Measurements from ENCODE around the gene CPE.
"Not testable (repeated sequence)": the region's sequence is repeated elsewhere in the genome, so short reads cannot be mapped to it uniquely, and the experiment has no call there.

CPE gene

DNA sequence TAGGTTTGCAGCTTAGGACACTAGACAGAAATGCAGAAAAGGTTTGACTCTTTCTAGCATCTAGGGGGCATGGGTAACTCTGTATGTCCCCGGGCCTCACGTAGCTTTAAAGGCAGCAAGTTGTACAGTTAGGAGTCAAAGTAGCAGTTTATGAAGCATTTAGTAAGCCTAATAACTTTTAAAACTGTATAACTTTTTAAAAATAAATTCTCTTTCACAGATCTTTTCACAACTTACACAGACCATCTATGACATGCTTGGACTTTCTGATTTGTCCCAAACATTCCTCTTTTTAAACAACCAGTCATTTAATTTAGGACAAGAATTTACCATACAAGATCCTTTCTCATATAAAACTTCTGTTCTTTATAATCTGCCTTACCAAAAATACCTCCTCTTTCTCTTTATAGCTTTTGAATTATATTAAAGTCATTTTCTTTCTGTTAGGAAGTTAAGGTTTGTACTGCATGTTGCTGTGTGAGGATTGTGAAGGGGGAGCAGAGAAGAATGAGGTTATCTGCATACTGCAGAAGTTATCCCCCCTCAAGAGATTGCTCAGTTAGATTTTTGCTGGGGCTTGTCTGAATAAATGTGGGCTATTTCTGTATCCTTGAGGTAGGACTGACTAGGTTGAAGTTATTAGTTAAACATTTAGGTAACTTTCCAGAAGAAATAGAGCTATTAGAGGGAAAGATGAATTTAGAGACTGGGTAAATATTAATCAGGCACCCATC, 94.3 kb downstream of the CPE start:
- DNase-seq = no peak

DNA sequence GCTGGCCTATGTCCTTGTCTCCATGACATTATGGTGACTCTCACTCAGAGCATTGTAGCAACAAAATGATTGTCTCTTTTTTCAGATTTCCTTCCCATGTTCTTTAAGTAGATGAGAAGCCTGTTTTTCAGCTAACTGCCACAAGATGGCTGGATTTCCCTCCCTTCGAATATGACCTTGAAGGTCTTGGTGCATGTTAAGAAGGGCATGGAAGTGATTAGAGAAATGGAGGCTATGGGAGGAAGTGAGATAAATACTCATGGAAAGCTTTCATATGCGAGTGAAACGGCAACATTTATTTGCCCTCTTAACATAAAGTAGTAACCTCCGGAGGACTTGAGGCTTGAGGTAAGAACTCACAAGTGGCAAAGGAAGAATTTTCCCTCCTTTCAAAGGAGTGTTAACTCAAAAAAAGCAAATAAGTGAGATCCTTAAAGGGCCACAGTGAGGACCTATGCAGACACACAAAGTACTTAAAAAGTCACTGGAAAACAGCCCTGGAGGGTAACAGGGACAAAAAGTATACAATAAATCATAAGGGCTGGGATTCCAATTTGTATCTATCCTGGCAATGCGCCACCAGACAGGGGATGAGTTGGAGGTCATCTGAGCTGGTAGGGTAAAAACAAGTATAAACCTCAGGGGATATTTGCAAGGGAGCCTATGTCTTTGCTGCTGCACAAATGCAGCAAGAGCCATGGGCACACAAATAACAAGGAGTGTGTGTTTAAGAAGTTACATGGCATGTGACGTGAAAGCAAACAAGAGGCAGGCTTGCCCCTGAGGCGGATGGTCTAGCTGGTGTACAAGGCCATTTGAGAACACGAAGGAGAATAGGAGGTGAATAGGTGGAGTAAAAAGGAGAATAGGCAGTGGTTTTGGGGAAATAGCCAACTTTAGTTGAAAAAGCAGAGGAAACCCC, 96.2 kb downstream of the CPE start:
- no peak for DNase-seq

DNA sequence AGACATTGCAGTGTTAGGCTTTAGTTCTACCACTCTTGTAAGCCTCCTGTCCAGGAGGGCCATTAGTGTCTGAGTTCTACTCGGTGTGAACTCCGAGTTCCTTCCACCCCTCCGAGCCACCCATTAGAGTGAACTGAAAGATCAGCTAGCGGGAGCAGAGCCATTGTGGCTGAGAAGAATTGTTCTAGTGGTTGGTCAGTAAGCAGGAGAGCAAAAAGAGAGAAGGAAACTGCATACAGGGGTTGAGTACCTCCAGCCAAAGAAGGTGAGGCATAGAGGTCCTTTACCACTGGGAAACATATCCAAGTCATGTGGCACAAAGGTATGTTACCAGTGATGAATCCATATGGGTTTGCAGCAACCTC, 96.9 kb downstream of the CPE start:
- DNase-seq = no peak

DNA sequence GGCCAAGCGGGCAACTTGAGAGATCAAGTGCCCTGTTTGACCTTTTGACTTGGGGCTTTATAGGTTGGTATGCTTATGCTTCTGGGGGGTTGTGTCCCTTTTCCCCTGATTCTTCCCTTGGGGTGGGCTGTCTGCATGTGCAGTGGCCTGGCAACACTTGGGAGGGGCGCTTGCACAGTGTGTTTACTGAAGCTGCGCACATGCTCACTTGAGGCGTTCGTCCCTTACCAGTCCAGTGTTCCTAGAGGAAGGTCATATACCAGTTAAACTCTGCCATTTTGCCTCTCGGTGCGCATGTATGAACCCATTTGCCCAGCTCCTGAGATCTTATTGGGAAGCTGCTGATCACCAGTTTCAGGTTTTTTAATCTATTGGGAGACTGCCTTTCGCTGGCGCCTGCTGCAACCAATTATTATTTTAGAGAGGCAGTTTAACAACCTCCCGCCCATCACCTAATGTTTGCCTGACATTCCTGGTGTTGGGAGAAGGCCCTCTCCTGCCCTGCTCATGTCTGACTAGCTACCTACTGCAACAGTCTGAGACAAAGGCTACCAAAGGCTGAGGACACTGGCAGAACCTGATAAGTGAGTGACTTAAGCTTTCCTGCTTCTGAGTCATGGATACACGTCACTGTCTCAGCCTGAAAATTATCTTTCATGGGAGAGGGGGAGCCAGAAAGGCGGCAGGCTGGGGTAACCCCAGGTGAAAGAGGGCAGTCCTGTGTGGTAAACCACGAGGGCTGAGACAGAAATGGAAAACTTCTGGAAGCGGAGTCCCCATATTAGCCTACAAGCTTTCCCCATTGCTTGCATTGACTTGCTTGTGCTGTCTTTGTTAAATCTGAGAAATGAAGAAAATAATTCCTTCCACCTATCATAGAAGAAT, 97.6 kb downstream of the CPE start:
- no peak for DNase-seq

DNA sequence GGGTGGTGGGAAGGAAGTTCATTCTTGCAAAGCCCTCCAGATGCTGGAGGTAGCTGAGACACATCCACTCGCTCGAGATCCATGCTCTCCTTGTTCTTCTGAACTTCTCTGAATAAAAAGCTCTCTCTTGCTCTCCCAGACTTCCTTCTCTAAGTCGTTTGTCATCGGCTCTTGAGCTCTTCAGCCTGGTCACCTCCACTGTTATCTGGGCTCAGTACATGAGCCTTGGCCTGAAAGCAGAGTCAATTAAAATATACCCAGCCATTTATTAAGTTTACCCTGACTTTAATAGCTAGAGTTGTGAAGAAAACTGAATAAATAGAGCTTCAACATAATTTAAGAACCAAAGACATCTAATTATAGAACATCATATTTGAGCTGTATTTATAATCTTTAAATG, 99.0 kb downstream of the CPE start:
- no peak for DNase-seq

DNA sequence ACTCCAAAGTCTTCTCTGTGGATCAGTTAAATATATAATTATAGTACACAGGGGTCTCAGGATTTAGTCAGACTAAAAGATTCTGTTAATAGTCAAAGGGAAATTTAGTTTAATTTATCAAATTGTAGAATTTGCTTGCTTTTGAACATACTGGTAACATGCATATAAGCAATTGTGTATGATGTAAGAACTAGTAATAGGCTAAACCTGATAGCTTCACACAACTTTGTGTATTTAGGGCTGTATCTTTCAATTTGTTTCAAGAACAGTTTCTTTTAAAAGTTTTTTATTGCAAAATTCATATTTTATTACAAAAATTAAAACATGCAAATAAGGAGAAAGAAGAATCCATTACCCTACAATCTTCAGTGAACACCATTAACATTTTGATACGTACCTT, 99.5 kb downstream of the CPE start:
- DNase-seq = no peak

DNA sequence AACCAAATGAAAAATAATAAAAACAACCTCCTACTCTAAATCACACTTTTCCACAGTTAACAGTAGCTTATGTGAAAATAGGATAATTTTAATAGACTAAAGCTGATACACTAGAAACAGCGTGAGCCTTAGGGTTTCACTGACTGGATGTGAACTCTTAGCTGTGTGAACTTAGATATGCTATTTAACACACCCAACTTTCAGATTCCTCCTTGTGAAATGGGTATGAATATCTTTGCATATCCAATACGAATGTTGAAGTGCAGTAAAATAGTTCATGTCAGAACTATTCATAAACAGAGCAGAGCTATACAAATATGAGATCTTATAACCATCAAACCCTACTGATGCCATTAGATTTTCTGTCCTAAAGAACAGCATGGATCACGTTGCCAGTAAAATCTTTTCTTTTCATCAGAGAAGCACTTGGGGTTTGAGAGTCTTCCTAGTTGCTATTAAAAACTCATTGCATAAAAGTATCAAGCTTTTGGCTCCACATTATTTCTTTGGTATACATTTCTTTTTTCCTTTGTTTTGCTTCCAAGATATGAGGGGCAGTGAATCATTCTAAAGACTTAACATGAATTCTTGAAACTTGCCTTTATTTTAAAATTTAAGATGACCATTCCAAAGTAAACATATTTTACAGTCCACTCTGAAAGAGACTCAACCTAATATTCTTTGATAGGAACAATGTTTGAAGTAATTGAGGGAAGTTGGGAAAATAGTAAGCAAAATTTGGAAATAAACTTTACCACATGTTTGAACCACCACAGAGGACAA, 102.4 kb downstream of the CPE start:
- DNase-seq = no peak

DNA sequence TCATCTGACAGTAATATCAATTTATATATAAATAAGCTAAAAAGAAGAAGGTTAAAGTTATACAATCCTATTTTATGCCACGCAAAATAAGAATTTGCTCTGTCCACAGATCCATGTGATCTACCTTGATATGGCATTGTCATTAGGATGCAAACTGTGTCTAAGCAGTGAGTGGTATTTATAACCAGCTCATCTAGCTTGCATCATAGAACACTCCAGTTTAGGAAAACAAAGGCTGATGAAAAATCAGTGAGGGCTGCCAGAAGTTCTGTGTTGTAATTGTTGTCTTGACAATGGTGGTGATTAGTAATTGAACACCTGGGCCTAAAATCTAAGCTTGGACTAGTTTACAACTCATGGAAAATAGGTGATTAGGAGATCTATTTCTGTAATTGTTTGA, 111.0 kb downstream of the CPE start:
- no peak for DNase-seq

DNA sequence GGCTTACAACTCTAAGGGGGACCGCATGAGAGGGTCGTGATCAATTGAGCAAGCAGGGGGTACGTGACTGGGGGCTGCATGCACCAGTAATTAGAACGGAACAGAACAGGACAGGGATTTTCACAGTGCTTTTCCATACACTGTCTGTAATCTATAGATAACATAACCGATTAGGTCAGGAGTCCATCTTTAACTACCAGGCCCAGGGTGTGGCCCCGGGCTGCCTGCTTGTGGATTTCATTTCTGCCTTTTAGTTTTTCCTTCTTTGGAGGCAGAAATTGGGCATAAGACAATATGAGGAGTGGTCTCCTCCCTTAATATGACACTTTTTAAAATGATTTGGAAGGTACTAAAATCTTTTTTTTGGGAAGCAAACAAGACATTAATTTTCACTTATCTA, 113.8 kb downstream of the CPE start:
- DNase-seq = not testable (repeated sequence)

DNA sequence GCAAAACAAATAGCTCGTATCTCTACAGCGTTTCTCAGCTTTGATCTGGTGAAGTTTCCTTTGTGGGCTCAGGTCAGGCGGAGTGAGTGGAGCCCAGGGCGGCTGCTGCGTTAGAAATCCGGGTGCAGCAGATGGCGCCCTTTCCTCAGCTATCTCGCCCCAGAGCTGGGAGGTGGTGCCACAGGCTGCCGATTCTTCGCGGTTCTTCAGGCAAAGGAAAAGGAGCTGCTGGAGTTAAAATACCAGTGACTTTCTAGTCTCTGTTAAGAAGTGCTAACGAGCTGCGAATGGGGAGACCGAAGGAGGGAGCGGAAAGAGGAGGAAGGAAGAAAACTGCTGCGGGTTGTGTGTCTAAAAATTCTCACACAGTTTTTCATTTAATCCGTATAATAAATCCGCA, 114.6 kb downstream of the CPE start:
- peak; percentile 70 for DNase-seq

DNA sequence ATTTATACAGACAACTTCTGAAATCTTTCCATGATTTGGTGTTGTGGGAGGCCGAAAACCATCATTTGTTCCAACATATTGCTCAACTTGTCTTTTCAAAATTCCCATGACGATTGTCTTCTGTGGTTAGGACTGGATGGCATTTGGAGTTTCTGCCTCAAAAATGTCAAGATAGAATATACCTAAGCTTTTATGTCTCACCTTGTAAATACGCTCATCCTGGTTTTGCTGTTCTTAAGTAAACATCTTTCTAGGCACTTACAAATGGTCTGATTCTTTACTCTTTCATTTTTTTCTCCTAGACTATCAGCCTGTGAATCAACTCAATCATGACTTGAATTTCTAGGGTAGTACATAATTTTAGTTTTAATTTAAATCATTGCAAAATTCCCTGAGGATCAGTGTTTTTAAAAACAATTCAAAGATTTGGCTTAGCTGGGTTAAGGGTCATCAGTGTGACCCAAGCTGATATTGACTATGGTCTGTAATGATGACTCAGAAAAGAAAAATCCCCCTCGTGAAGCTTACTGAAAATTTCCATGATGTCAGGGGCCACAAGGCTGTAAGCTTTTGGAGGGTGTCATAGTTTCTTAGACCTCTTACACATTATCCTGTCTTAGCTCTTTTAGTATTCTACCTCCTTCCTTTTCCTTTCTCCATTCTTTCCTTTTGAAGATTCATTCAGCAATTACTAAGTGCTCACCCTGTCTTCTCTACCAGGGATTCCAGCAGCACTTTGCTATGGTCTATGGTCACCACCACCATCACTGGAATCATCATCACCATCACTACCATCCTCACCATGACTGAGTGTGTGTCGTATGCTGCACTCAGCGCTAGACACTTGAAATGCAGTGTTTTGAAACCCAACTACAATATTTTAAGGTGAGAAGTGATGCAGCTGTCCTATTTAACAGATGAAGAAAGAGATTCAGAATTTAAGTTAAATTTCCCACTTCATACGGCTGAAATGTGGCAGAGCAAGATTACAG, 124.4 kb downstream of the CPE start:
- no peak for DNase-seq

DNA sequence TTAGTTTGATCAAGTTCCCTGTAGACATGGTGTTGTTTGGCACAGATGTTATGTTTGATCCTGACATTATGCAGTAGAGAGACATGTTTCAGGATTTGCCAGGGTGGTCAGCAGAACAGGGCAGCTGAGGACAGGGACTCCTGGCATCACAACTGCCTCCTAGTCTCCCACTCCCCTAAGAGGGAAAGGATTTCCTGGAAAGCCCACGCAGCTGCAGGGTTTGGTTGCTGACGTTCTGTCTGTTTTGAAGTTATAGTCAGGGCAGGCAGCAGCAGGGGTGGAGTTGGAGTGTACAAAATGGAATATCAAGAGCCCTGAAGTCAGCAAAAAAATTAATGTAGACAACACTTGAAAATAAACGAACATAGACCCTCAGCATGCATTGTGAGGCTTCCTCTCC, 125.4 kb downstream of the CPE start:
- no peak for DNase-seq

DNA sequence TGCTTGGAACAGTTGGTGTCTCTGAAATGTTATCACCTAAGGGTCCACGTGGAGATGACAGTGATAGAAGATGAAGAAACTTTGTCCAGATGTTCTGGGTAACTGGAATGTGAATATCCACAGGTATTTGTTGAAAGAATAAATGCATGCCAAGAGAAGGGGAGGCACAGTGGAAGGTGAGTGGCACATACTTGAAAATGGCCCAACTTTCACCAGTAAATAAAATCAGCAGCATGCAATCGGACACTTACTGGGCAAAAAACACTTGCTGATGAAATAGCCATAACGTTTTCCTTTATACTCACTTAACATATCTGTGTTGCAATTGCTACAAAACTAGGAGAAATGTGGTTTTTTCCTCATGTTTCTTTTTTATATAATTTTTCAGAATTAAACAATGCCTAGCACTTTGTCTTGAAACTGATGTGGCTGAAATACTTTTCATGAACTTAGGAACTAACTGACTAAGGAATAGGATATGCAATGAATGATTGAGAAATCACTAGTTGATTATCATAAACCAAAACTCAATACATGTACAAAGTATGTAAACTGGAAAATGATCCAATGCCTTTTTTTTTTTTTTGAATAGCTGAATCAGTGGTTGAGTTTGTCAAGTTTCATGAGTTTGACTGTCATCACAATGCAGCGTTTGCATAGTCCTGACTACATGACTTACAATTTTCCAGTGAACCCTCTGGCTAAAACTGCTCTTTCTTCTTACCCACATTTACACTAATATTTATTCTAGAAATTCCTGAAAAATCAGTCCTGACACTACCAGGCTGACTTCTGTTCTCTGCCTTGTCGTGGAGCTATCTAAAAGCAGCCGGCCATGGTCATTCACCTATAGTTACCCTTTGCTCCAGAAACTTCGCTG, 127.4 kb downstream of the CPE start:
- DNase-seq = no peak

DNA sequence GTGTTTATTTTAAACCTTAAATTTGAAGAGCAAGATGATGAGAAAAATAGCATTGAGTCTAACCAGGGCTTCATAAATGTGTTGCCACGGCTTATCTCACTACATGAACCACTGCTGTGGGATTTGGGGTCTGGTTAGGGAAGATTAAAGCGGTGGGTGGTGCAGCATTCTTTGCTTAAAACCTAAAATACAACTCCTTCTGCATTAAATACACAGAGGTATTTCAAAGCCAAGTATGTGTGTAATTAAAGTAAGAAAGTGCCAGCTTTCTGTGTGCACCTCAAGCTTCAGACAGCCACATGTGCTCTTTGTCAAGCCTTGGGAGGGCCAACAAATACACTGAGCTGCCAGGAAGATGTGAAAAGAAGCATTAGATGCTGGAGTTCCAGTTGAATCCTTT, 128.0 kb downstream of the CPE start:
- DNase-seq = no peak

DNA sequence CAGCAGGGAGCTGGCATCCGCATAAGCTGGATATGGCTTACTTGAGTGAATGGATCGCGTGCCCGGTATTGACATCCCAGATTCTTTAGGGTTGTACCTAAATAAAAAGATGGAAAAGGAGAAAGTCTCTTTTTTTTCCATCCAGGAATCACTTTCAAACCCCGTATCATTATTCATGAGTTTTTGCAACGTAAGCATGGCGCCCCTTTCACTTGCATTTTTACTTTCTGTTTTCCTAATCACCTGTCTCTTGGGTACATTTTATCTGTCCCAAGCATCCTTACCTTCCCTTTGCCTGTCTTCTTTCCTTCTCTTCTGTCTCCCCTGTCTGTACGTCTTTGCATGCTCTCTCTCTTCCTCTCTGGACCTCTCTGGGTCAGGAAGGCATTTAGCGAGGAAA, 128.6 kb downstream of the CPE start:
- DNase-seq = no peak

DNA sequence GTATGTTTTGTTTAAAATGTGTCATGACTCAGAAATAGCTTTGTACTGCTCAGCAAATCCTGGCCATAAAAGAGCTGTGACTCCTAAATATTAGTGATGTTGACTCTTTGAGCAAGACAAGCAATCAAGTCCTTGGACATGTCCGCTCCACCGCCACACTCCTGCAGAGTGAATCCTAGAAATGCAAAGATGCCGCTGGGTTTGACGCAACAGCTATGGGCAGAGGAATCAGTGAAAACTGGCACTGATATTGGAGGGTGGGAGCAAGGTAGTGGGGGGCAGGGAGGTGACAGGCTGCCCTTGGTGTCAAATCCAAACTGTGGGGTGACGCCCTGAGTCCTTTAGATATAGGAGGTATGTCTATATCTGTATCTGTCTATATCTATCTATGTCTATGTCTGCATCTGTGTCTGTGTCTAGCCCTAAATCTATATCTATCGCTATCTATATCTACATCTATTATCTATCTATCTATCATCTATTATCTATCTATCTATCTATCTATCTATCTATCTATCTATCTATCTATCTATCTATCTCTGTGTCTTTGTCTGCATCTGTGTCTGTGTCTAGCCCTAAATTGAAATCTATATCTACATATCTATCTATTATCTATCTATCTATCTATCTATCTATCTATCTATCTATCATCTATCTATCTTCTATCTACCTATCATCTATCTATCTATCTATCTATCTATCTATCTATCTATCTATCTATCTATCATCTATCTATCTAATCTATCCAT, 129.7 kb downstream of the CPE start:
- no peak for DNase-seq

DNA sequence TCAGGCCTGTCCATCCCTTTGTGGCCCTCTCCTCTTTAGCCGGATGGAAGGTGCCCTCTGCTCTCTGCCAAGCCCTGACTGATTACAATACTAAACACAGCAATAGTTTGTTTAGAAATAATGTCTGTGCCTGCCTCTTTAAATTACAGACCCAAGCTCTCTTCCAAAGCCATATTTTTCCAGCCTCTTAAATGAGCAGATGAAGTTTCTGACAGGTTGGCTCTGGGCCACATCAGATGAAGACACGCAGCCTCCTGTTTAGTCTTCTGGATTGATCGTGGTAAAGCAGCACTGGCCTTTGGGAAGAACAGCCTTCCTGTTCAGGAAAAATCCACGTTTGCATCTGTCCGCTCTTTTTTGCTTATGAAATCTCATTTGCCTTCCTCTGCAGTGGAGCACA, 133.6 kb downstream of the CPE start:
- DNase-seq = no peak

DNA sequence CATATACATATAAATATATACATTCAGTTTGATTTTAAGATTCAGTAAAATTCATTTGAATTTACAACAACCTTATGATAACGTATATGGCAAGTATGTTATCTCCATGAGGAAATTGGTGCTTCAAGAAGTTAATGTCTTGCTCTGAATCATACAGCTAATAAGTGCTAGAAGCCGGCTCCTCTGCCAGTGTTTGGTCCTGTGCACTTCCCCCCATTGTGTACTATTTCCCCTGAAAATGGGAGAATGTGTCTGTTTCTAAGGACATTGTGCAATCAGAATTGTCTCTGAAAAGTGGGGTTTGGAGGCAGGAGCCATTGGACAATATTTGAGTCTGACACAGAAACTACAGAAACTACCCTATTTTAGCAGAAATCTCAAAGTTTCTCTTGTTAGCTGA, 135.9 kb downstream of the CPE start:
- no peak for DNase-seq

DNA sequence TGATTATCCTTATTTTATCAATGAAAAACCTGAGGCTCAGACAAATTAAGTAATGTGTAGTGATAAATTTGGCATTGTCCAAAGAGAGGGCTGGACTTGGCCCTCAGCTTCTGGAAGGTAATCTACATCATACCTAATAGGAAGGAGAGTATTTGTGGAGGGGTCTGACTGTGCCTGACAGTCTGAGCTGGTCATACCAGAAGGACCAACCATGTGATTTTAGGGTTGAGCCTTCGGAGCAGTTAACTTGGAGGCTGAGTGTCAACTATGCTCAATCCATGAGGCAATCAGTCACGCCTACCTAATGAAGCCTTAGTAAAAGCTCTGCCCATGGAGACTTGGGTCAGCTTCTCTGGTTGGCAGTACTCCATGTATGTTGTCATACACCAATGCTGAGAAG, 136.4 kb downstream of the CPE start:
- no peak for DNase-seq

Data from activated CD4-positive, alpha-beta T cell treated with anti-CD3 and anti-CD28 coated beads, Interleukin-2, Interleukin-6, amounts not matched to agents 100 ng/mL and 50 ng/mL, durations not matched to agents 16 hours and 8 hours (primary cell).